Measurements from ENCODE around the gene ARHGAP25.

- TF ChIP-seq CTCF (conservative IDR thresholded peaks at IDR 0.05; ENCODE audit: low read depth in 2 of 2) (no peak), POLR2AphosphoS5 (IDR thresholded peaks at IDR 0.05; ENCODE audit: low read depth) (no peak), CREB1 (CRISPR knock-in tag; IDR thresholded peaks at IDR 0.05; ENCODE audit: low read depth) (no peak), EZH2 (IDR thresholded peaks at IDR 0.05; ENCODE audit: low read depth, unreplicated experiment) (no peak), ZNF331 (CRISPR knock-in tag; IDR thresholded peaks at IDR 0.05; ENCODE audit: low read depth) (no peak), REST (IDR thresholded peaks at IDR 0.05; ENCODE audit: unreplicated experiment) (no peak), EZH2phosphoT487 (IDR thresholded peaks at IDR 0.05; ENCODE audit: unreplicated experiment) (no peak), ETS1 (IDR thresholded peaks at IDR 0.05) (no peak), ZNF114 (CRISPR knock-in tag; IDR thresholded peaks at IDR 0.05) (no peak), JUNB (IDR thresholded peaks at IDR 0.05; ENCODE audit: unreplicated experiment) (no peak), STAT1 (IDR thresholded peaks at IDR 0.05; ENCODE audit: unreplicated experiment) (no peak), NANOG (IDR thresholded peaks at IDR 0.05; ENCODE audit: borderline replicate concordance) (no peak)
- TF ChIP-seq, protein P1, sequence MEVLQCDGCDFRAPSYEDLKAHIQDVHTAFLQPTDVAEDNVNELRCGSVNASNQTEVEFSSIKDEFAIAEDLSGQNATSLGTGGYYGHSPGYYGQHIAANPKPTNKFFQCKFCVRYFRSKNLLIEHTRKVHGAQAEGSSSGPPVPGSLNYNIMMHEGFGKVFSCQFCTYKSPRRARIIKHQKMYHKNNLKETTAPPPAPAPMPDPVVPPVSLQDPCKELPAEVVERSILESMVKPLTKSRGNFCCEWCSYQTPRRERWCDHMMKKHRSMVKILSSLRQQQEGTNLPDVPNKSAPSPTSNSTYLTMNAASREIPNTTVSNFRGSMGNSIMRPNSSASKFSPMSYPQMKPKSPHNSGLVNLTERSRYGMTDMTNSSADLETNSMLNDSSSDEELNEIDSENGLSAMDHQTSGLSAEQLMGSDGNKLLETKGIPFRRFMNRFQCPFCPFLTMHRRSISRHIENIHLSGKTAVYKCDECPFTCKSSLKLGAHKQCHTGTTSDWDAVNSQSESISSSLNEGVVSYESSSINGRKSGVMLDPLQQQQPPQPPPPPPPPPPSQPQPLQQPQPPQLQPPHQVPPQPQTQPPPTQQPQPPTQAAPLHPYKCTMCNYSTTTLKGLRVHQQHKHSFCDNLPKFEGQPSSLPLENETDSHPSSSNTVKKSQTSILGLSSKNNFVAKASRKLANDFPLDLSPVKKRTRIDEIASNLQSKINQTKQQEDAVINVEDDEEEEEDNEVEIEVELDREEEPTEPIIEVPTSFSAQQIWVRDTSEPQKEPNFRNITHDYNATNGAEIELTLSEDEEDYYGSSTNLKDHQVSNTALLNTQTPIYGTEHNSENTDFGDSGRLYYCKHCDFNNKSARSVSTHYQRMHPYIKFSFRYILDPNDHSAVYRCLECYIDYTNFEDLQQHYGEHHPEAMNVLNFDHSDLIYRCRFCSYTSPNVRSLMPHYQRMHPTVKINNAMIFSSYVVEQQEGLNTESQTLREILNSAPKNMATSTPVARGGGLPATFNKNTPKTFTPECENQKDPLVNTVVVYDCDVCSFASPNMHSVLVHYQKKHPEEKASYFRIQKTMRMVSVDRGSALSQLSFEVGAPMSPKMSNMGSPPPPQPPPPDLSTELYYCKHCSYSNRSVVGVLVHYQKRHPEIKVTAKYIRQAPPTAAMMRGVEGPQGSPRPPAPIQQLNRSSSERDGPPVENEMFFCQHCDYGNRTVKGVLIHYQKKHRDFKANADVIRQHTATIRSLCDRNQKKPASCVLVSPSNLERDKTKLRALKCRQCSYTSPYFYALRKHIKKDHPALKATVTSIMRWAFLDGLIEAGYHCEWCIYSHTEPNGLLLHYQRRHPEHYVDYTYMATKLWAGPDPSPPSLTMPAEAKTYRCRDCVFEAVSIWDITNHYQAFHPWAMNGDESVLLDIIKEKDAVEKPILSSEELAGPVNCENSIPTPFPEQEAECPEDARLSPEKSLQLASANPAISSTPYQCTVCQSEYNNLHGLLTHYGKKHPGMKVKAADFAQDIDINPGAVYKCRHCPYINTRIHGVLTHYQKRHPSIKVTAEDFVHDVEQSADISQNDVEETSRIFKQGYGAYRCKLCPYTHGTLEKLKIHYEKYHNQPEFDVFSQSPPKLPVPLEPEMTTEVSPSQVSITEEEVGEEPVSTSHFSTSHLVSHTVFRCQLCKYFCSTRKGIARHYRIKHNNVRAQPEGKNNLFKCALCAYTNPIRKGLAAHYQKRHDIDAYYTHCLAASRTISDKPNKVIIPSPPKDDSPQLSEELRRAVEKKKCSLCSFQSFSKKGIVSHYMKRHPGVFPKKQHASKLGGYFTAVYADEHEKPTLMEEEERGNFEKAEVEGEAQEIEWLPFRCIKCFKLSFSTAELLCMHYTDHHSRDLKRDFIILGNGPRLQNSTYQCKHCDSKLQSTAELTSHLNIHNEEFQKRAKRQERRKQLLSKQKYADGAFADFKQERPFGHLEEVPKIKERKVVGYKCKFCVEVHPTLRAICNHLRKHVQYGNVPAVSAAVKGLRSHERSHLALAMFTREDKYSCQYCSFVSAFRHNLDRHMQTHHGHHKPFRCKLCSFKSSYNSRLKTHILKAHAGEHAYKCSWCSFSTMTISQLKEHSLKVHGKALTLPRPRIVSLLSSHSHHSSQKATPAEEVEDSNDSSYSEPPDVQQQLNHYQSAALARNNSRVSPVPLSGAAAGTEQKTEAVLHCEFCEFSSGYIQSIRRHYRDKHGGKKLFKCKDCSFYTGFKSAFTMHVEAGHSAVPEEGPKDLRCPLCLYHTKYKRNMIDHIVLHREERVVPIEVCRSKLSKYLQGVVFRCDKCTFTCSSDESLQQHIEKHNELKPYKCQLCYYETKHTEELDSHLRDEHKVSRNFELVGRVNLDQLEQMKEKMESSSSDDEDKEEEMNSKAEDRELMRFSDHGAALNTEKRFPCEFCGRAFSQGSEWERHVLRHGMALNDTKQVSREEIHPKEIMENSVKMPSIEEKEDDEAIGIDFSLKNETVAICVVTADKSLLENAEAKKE (CRISPR knock-in tag; IDR thresholded peaks at IDR 0.05), result no peak
Observed at GRCh38 chr2:68865108-68865507, 130.5 kb downstream of the ARHGAP25 start.
